Naive thymus-derived CD4-positive, alpha-beta T cell (primary cell): ENCODE data around the gene DMKN. TPM values are rescaled to one million over a fixed set of nuclear protein-coding genes. Genes with fewer than 3 reads are reported as not detected.

Source experiments
- ATAC-seq: fragments of 150-1000 bp; cut with Tn5 transposase; 2 replicates; pipeline ENCODE4 v1.10.0; 2021; ENCODE audit warnings: mild to moderate bottlenecking, moderate library complexity
- CTCF ChIA-PET: fragments of 350-600 bp; sonication (Branson Sonifier 250); formaldehyde crosslinking; loops from one replicate; lab custom pipeline; 2021; ENCODE audit warnings: antibody characterized with exemption; lab: Charles Lee
- POLR2A ChIA-PET: fragments of 350-600 bp; sonication (Branson Sonifier 250); formaldehyde crosslinking; loops from one replicate; lab custom pipeline; 2021; ENCODE audit warnings: antibody characterized with exemption, inconsistent platforms; lab: Charles Lee
- DNase-seq, 9 donors: peaks; one replicate each; pipeline versions ENCODE4 v3.0.0 to v3.0.0-alpha.2; 2020 to 2022; ENCODE audit warnings: mixed read lengths in 1 of 9
- H3K27ac ChIP-seq: one replicate; pipeline ENCODE4 v1.7.0; 2013; ENCODE audit warnings: mild to moderate bottlenecking, low read depth, low read length, moderate library complexity
- H3K27me3 ChIP-seq, 2 donors: one replicate each; pipeline ENCODE4 v1.7.0; 2013; ENCODE audit warnings: low read length in 2 of 2, mild to moderate bottlenecking in 2 of 2, moderate library complexity in 2 of 2; ENCODE audit not compliant: control insufficient read depth in 2 of 2, insufficient read depth in 2 of 2
- H3K36me3 ChIP-seq, 3 experiments: 1 replicate in 2 of 3; 2 replicates in 1 of 3; pipeline ENCODE4 v1.7.0; 2013; ENCODE audit warnings: low read length in 3 of 3, mild to moderate bottlenecking in 3 of 3, moderate library complexity in 1 of 3; ENCODE audit not compliant: insufficient read depth in 3 of 3, control insufficient read depth in 2 of 3
- H3K4me1 ChIP-seq, 2 donors: one replicate each; pipeline ENCODE4 v1.7.0; 2013; ENCODE audit warnings: low read length in 2 of 2, mild to moderate bottlenecking in 2 of 2, moderate library complexity in 1 of 2; ENCODE audit not compliant: control insufficient read depth in 2 of 2, insufficient read depth in 2 of 2
- H3K4me3 ChIP-seq: 2 replicates; pipeline ENCODE4 v1.7.0; 2013; ENCODE audit warnings: mild to moderate bottlenecking, low read length
- H3K9me3 ChIP-seq, 3 experiments: 1 replicate in 2 of 3; 2 replicates in 1 of 3; pipeline ENCODE4 v1.7.0; 2013; ENCODE audit warnings: low read length in 3 of 3; ENCODE audit not compliant: control insufficient read depth in 2 of 3
- H3K27ac Mint-ChIP-seq, 9 donors: one replicate each; pipeline ENCODE4 v1.8.0; 2020 to 2022; ENCODE audit warnings: mixed read lengths in 9 of 9, mild to moderate bottlenecking in 8 of 9, moderate library complexity in 5 of 9, inconsistent platforms in 2 of 9
- H3K27me3 Mint-ChIP-seq, 5 donors: one replicate each; pipeline ENCODE4 v1.8.0; 2021 to 2022; ENCODE audit warnings: mixed read lengths in 5 of 5, mild to moderate bottlenecking in 1 of 5
- H3K36me3 Mint-ChIP-seq, 5 donors: one replicate each; pipeline ENCODE4 v1.8.0; 2020 to 2022; ENCODE audit warnings: mixed read lengths in 5 of 5, mild to moderate bottlenecking in 3 of 5, inconsistent platforms in 1 of 5
- H3K4me1 Mint-ChIP-seq, 7 donors: one replicate each; pipeline ENCODE4 v1.8.0; 2020 to 2022; ENCODE audit warnings: mixed read lengths in 7 of 7, mild to moderate bottlenecking in 3 of 7, inconsistent platforms in 1 of 7
- H3K4me3 Mint-ChIP-seq, 10 donors: one replicate each; pipeline ENCODE4 v1.8.0; 2020 to 2022; ENCODE audit warnings: mild to moderate bottlenecking in 10 of 10, mixed read lengths in 10 of 10, moderate library complexity in 6 of 10, inconsistent platforms in 2 of 10
- H3K9me3 Mint-ChIP-seq, 11 donors: one replicate each; pipeline ENCODE4 v1.8.0; 2020 to 2022; ENCODE audit warnings: mixed read lengths in 11 of 11, mild to moderate bottlenecking in 4 of 11, inconsistent platforms in 1 of 11, moderate library complexity in 1 of 11
- intact Hi-C, 2 donors: fragments of 100-400 bp; cut with micrococcal nuclease; formaldehyde crosslinking; loops; one replicate each; pipeline ENCODE4 v1.15.1; 2023
- polyA plus RNA-seq, 2 donors: library from polyadenylated mRNA; unstranded; fragments of 300-500 nt; fragmentation: Illumina TruSeq; gene quantifications; one replicate each; pipeline ENCODE4 v1.2.3, GENCODE V29; 2021
- total RNA-seq, 6 experiments: library from RNA in 5 of 6; stranded (reverse) in 5 of 6; gene quantifications; 1 replicate in 5 of 6; 2 replicates in 1 of 6; pipeline ENCODE4 v1.2.3 and lab custom pipeline; 2021 to 2026

Gene DMKN
- under 1 TPM in 2 of 5 experiments, not detected in 3; 0.54 to 0.76 TPM for total RNA-seq
- polyA plus RNA-seq: not detected
- total RNA-seq (lab: John Stamatoyannopoulos, UW): 0.54 reads per million

DNA sequence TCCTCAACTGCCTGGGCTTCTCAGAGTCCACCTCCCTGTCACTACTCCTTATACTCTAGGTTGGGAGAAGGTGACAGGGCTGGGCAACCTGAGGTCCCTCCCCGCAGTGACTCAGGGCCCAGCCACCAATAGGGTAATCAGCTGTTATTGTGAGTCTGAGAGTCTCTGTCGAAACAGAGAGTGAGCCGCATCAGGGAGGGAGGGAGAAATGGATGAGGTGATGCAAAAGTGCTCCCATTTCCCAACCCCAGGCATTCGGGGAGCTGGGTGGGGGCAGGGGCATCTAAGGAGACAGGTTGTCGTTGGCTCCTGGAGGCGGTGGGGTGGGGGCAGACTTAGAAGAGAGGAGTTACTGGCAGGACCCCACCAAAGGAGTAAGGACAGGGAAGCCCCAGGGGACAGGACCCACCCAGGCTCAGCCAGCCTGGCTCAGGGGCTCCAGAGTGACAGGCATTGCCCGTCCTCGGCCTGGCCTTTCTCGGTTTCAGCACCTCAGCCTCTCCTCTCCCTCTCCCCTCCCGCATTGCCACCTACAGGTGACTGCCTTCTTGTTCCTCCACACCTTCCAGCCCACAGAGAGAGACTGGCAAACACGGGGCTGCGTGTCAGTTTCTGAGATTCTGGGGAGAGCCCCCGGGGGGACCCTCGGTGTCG lies at the start of gene DMKN:
Gene DMKN, minus strand, starts transcription at position 22 of the 654 bp plus-strand sequence. CDS start 174 bp downstream, outside the sequence.
- no peak within 1 kb of the TSS for H3K4me3 Mint-ChIP-seq

DNA sequence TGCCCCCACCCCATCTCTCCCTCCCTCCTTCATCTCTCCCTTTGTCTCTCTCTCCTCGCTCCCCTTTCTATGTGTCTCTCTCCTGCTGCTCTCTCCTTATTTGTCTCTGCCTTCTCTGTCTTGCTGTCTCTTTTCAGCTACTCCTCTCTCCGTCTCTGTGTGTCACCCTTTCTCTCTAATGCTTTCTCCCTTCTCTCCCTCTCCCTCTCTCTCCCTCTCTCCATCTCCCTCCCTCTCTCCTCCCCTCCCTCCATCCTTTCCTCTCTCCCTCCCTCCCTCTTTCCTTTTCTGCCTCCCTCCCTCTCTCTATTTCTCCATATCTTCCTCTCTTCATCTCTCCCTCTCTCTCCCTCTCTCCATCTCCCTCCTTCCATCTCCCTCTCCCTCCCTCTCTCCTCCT lies 49.3 kb upstream of the DMKN start:
- Mint-ChIP-seq H3K27ac (no peak overlapping the region), H3K27me3 (peaks cover 32 to 60% (median 46%) of the 10 kb centered on the region in 5 donors), H3K4me1 (peaks cover 0 to 12% (median 7%) of the 10 kb centered on the region in 7 donors), H3K9me3 (peaks cover 0 to 8% (median 0%) of the 10 kb centered on the region in 11 donors), H3K4me3 (no peak overlapping the region), H3K36me3 (peaks cover 0 to 8% (median 0%) of the 10 kb centered on the region in 5 donors)
- Histone ChIP-seq H3K27me3 (peaks cover 0 to 10% of the 10 kb centered on the region in 2 donors), H3K9me3 (no peaks in the 10 kb centered on the region), H3K4me3 (no peak overlapping the region), H3K4me1 (peaks cover 0 to 12% of the 10 kb centered on the region in 2 donors), H3K36me3 (no peaks in the 10 kb centered on the region), H3K27ac (no peak overlapping the region)
- DNase-seq (no peak), ATAC-seq (no peak)
- intact Hi-C loops: no loop called here
- CTCF ChIA-PET: no interaction called here
- POLR2A ChIA-PET: no interaction called here

More for the DNA sequence above, at the start of gene DMKN:
- Mint-ChIP-seq H3K4me1 (peaks cover 9 to 18% (median 14%) of the 10 kb centered on the region in 7 donors), H3K36me3 (no peaks in the 10 kb centered on the region), H3K27ac (no peak within 1 kb of the TSS), H3K27me3 (peaks cover 0 to 52% (median 22%) of the 10 kb centered on the region in 5 donors), H3K9me3 (no peaks in the 10 kb centered on the region)
- ATAC-seq (no peak), DNase-seq (no peak)
- H3K4me1 ChIP-seq: peaks cover 12 to 17% of the 10 kb centered on the region in 2 donors
- peaks cover 0 to 4% of the 10 kb centered on the region in 2 donors for H3K27me3 ChIP-seq
- CTCF ChIA-PET: no interaction called here
- intact Hi-C loops: no loop called here
- POLR2A ChIA-PET: no interaction called here
- no peaks in the 10 kb centered on the region for H3K36me3 ChIP-seq
- H3K27ac ChIP-seq: no peak within 1 kb of the TSS
- H3K4me3 ChIP-seq: no peak within 1 kb of the TSS
- no peaks in the 10 kb centered on the region for H3K9me3 ChIP-seq

DNA sequence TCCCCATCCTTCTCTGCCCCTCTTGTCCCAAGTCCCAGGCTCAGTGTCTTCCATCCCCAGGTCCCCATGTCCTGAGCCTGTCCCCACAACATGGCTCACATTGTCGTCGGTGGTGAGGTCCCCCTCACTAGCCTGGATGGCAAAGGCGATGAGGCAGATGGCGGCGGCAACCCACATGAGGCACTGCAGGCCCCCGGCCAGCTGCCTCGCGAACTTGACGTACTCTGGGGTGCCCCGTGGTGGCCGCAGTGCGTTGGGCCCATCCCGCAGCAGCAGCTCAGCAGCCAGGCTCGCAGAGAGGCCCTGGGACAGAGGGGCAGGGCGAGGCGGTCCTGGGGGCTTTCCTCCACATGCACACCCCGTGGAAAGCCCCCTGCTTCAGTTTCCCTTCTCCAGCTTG lies 48.9 kb upstream of the DMKN start:
- no peak overlapping the region for H3K4me3 ChIP-seq
- ChIA-PET POLR2A (no interaction called here), CTCF (no interaction called here)
- no peak overlapping the region for H3K27ac Mint-ChIP-seq
- no peaks in the 10 kb centered on the region for H3K36me3 ChIP-seq
- peaks cover 0 to 12% of the 10 kb centered on the region in 2 donors for H3K4me1 ChIP-seq
- ATAC-seq (no peak), DNase-seq (no peak)
- H3K9me3 ChIP-seq: no peaks in the 10 kb centered on the region
- H3K36me3 Mint-ChIP-seq: peaks cover 0 to 8% (median 0%) of the 10 kb centered on the region in 5 donors
- H3K4me3 Mint-ChIP-seq: no peak overlapping the region
- peaks cover 36 to 60% (median 47%) of the 10 kb centered on the region in 5 donors for H3K27me3 Mint-ChIP-seq
- no peak overlapping the region for H3K27ac ChIP-seq
- intact Hi-C loops: no loop called here
- H3K27me3 ChIP-seq: peaks cover 0 to 10% of the 10 kb centered on the region in 2 donors
- H3K4me1 Mint-ChIP-seq: peaks cover 0 to 15% (median 8%) of the 10 kb centered on the region in 7 donors
- peaks cover 0 to 8% (median 0%) of the 10 kb centered on the region in 11 donors for H3K9me3 Mint-ChIP-seq

DNA sequence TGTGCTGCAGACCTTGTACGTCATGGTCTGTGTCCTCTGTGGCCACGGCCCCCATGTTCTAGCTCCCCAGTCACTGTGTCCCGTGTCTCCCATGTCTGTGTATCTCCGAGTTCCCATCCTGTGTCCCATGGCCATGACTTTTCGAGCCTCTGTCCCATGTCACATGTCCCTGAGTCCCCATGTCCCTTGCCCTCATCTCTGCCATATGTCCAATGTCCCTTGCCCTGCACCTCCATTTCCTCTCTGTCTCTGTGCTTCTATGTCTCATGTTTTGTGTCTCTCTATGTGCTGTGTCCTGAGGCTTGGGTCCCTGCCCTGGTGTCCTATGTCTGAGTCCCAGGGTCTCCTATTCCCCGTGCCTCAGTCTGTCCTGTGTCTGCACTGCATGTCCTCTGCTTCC lies 48.0 kb upstream of the DMKN start:
- peaks cover 0 to 8% (median 1%) of the 10 kb centered on the region in 5 donors for H3K36me3 Mint-ChIP-seq
- intact Hi-C loops: no loop called here
- peak overlapping the region in 2 of 9 donors; percentile 46 to 52 for H3K27ac Mint-ChIP-seq
- H3K4me3 Mint-ChIP-seq: peak overlapping the region in 2 of 10 donors; percentile 11 to 74
- ChIA-PET POLR2A (interaction anchor here (1.0 kb wide), 1 partner anchor 13 kb away, joined by 3 read pairs; no protein-coding TSS in a partner anchor), CTCF (no interaction called here)
- Histone ChIP-seq H3K27me3 (peaks cover 0 to 10% of the 10 kb centered on the region in 2 donors), H3K36me3 (no peaks in the 10 kb centered on the region), H3K27ac (no peak overlapping the region), H3K4me3 (no peak overlapping the region), H3K9me3 (no peaks in the 10 kb centered on the region), H3K4me1 (peaks cover 0 to 12% of the 10 kb centered on the region in 2 donors)
- ATAC-seq (no peak), DNase-seq (no peak)
- peaks cover 0 to 19% (median 11%) of the 10 kb centered on the region in 7 donors for H3K4me1 Mint-ChIP-seq
- peaks cover 44 to 60% (median 51%) of the 10 kb centered on the region in 5 donors for H3K27me3 Mint-ChIP-seq
- H3K9me3 Mint-ChIP-seq: peaks cover 0 to 8% (median 0%) of the 10 kb centered on the region in 11 donors

GRCh38 chr19:35560677-35561076 lies 47.2 kb upstream of the DMKN start:
- Mint-ChIP-seq H3K4me1 (peaks cover 0 to 24% (median 11%) of the 10 kb centered on the region in 7 donors), H3K36me3 (peaks cover 0 to 8% (median 1%) of the 10 kb centered on the region in 5 donors), H3K27ac (no peak overlapping the region), H3K27me3 (peaks cover 43 to 60% (median 50%) of the 10 kb centered on the region in 5 donors), H3K4me3 (peak overlapping the region in 3 of 10 donors; percentile 19 to 39 (median 22)), H3K9me3 (peaks cover 0 to 8% (median 0%) of the 10 kb centered on the region in 11 donors)
- ATAC-seq (no peak), DNase-seq (no peak)
- Histone ChIP-seq H3K27ac (no peak overlapping the region), H3K4me1 (peaks cover 0 to 12% of the 10 kb centered on the region in 2 donors), H3K27me3 (peaks cover 0 to 10% of the 10 kb centered on the region in 2 donors), H3K9me3 (no peaks in the 10 kb centered on the region), H3K4me3 (no peak overlapping the region), H3K36me3 (no peaks in the 10 kb centered on the region)
- CTCF ChIA-PET: no interaction called here
- POLR2A ChIA-PET: interaction anchor here (1.0 kb wide), 1 partner anchor 12 kb away, joined by 3 read pairs; no protein-coding TSS in a partner anchor
- intact Hi-C loops: no loop called here

- Mint-ChIP-seq H3K4me3 (peak overlapping the region in 1 of 10 donors; percentile 1), H3K4me1 (peaks cover 0 to 24% (median 11%) of the 10 kb centered on the region in 7 donors), H3K9me3 (peaks cover 0 to 8% (median 0%) of the 10 kb centered on the region in 11 donors), H3K36me3 (peaks cover 0 to 8% (median 1%) of the 10 kb centered on the region in 5 donors), H3K27me3 (peaks cover 39 to 56% (median 47%) of the 10 kb centered on the region in 5 donors), H3K27ac (no peak overlapping the region)
- Histone ChIP-seq H3K4me3 (no peak overlapping the region), H3K36me3 (no peaks in the 10 kb centered on the region), H3K27me3 (peaks cover 0 to 10% of the 10 kb centered on the region in 2 donors), H3K4me1 (peaks cover 0 to 12% of the 10 kb centered on the region in 2 donors), H3K27ac (no peak overlapping the region), H3K9me3 (no peaks in the 10 kb centered on the region)
- ChIA-PET CTCF (no interaction called here), POLR2A (interaction anchor here (1.0 kb wide), 1 partner anchor 12 kb away, joined by 3 read pairs; no protein-coding TSS in a partner anchor)
- DNase-seq (no peak), ATAC-seq (no peak)
- intact Hi-C loops: no loop called here
Measured at GRCh38 chr19:35560271-35560670, 46.8 kb upstream of the DMKN start.
